Subcutaneous abdominal adipose tissue (tissue), 5 donors: ENCODE results near the gene TTLL3.
"Not testable (repeated sequence)": the region's sequence is repeated elsewhere in the genome, so short reads cannot be mapped to it uniquely, and the experiment has no call there.

Experiments used
- H3K27ac ChIP-seq: one replicate; pipeline ENCODE4 v1.7.0; 2013; ENCODE audit warnings: low read depth, mild to moderate bottlenecking, inconsistent platforms, low read length, moderate library complexity
- H3K27me3 ChIP-seq, 5 donors: one replicate each; pipeline ENCODE4 v1.7.0; 2013; ENCODE audit warnings: low read length in 5 of 5, inconsistent platforms in 1 of 5; ENCODE audit not compliant: control insufficient read depth in 5 of 5, insufficient read depth in 4 of 5
- H3K36me3 ChIP-seq, 5 donors: one replicate each; pipeline ENCODE4 v1.7.0; 2013; ENCODE audit warnings: low read length in 5 of 5; ENCODE audit not compliant: control insufficient read depth in 5 of 5, insufficient read depth in 5 of 5
- H3K4me1 ChIP-seq, 5 donors: one replicate each; pipeline ENCODE4 v1.7.0; 2013; ENCODE audit warnings: low read length in 5 of 5, mild to moderate bottlenecking in 3 of 5, moderate library complexity in 1 of 5; ENCODE audit not compliant: control insufficient read depth in 5 of 5, insufficient read depth in 5 of 5
- H3K4me3 ChIP-seq, 5 donors: one replicate each; pipeline ENCODE4 v1.7.0; 2013; ENCODE audit warnings: low read length in 5 of 5, low read depth in 1 of 5
- H3K9ac ChIP-seq, 5 donors: one replicate each; pipeline ENCODE4 v1.7.0; 2013; ENCODE audit warnings: low read length in 5 of 5, mild to moderate bottlenecking in 4 of 5, moderate library complexity in 3 of 5
- H3K9me3 ChIP-seq, 5 donors: one replicate each; pipeline ENCODE4 v1.7.0; 2013; ENCODE audit warnings: low read length in 5 of 5; ENCODE audit not compliant: control insufficient read depth in 5 of 5
- donor health status: healthy.
- donor health status: healthy.
- donor health status: healthy.
- donor health status: healthy.
- donor health status: healthy.

The TTLL3 gene

DNA sequence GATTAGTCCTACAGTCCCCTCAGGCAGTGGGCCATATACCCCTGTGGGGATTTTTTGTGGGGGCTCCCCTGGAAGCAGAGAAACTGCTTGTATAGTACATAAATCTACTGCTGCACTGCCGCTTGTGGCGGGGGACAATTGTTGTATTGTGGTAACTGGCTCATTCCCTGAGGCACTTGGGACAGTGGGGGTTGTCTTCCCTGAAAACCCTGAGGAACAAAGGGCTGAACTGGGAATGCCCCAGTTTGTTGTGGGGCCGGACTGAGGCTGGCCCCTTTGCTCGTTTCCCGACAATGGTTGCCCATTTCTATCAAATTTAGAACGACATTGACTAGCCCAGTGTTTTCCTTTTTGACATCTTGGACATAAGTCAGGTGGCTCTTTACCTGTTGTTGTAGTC lies 41.3 kb downstream of the TTLL3 start:
- H3K4me3 ChIP-seq = not testable (repeated sequence)

DNA sequence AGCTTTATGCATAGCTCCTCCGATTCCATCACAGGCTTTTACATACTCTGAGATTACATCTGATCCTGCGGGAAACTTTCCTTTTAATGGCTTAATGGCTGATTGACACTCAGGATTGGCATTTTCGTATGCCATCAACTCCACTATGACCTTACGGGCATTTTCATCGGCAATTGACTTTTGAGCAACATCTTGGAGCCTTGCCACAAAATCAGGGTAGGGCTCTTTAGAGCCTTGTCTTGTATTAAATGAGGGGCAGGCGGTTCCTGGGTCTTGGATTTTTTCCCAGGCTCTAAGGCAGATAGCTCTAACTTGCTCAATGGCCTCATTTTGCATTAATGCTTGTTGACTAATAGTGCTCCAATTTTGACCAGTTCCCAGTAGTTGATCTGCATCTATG lies 41.9 kb downstream of the TTLL3 start:
- H3K9me3 ChIP-seq, H3K4me3 ChIP-seq, H3K36me3 ChIP-seq, H3K27ac ChIP-seq, H3K9ac ChIP-seq, H3K27me3 ChIP-seq: not testable (repeated sequence)
- peaks cover 0 to 14% (median 2%) of the 10 kb centered on the region in 5 donors for H3K4me1 ChIP-seq

More for the DNA sequence above, 41.3 kb downstream of the TTLL3 start:
- H3K4me1 ChIP-seq = peaks cover 0 to 14% (median 2%) of the 10 kb centered on the region in 5 donors
- not testable (repeated sequence) for H3K9me3 ChIP-seq, H3K36me3 ChIP-seq, H3K9ac ChIP-seq, H3K27me3 ChIP-seq, H3K27ac ChIP-seq

DNA sequence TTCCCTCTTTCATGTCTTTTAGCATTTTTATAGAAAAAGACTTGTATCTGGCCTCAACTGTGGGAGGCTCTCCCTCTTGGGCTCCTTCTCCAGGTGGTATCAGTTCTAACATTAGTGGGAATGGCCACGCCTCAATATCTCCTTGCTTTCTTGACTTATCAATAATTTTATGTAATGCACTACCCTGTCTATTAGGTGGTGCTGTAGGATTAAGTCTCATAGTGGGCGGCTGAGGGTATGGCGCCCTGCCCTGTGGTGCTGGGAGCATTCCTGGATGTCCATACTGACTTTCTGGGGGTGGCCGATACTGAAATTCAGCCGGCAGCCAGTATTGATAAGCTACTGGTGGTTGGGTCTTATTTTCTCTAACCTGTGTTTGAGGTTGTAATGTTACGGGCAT lies 42.5 kb downstream of the TTLL3 start:
- H3K9me3 ChIP-seq = no peaks in the 10 kb centered on the region
- no peak overlapping the region for H3K27ac ChIP-seq
- no peaks in the 10 kb centered on the region for H3K36me3 ChIP-seq
- no peaks in the 10 kb centered on the region for H3K27me3 ChIP-seq
- H3K9ac ChIP-seq = no peak overlapping the region
- no peak overlapping the region for H3K4me3 ChIP-seq
- H3K4me1 ChIP-seq = peaks cover 0 to 14% (median 2%) of the 10 kb centered on the region in 5 donors

DNA sequence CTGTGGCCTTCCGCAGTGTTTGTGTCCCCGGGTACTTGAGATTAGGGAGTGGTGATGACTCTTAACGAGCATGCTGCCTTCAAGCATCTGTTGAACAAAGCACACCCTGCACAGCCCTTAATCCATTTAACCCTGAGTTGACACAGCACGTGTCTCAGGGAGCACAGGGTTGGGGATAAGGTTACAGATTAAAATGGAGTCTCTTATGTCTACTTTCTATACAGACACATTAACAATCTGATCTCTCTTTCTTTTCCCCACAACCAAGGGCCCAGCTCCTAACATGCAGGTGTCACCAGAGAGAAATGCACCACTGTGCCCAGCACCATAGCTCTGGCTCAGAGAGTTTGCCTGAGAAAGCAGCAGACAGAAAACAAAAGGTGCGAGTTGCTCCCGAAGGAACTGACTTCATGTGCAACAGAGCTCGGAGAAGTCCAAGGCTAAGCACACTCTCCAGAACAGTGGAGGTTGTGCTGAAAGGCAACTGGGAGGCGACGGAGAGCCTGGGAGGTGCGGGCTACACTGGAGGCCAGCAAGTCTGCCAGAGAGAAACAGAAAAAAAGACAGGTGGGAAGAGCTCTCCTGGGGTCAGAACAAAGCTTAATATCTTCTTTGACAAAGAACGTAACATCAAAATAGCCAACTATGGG lies 44.4 kb downstream of the TTLL3 start:
- not testable (repeated sequence) for H3K27me3 ChIP-seq, H3K9ac ChIP-seq
- peaks cover 0 to 18% (median 3%) of the 10 kb centered on the region in 5 donors for H3K4me1 ChIP-seq

DNA sequence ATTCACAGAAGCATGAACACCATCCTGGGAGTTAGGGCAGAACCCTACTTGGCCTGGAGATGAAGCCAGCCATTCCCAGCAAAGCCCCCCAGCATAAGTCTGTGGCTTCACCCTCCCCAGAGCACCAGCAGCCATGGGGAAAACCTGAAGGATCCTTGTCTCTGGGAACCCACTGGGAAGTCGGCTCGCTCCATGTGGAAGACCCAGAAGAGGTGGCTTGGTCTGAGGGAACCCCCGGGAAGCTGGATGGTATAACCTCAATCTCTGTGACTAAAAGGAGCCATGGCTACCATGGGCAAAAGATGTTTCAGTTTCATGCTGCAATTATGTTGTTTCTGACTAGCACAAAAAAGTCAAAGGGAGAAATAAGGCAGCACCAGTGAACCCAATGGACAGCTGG lies 45.5 kb downstream of the TTLL3 start:
- H3K9ac ChIP-seq = no peak overlapping the region
- no peak overlapping the region for H3K27ac ChIP-seq
- H3K36me3 ChIP-seq = no peaks in the 10 kb centered on the region
- no peaks in the 10 kb centered on the region for H3K9me3 ChIP-seq
- H3K4me1 ChIP-seq = peaks cover 0 to 18% (median 3%) of the 10 kb centered on the region in 5 donors
- H3K27me3 ChIP-seq = no peaks in the 10 kb centered on the region
- H3K4me3 ChIP-seq = no peak overlapping the region

More for the DNA sequence above, 44.4 kb downstream of the TTLL3 start:
- not testable (repeated sequence) for H3K36me3 ChIP-seq, H3K9me3 ChIP-seq, H3K27ac ChIP-seq, H3K4me3 ChIP-seq

DNA sequence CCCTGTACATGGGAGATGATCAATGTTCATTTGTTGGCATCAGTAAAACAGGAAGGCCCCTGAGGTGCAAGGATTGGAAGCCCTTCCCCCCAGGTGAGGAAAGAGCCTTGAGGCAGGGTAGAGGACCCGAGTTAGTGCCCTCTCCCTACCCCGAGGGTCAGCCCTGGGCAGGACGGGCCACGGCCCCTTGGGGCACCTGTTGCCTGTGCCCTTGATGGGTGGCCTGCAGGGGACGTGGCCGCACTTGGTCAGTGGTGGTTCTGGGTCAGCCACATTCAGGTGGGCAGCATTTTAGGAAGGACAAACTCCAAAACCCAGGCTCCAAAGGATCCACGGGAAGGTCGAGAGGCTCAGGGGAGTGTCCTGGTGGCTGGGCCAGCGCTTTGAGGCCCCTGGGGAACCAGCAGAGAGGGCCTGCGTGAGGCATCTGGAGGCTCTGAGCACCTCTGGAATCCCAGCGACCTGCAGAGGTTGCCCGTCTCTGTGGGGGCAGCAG lies 49.5 kb downstream of the TTLL3 start:
- Histone ChIP-seq H3K4me1 (peaks cover 0 to 44% (median 38%) of the 10 kb centered on the region in 5 donors), H3K36me3 (no peaks in the 10 kb centered on the region), H3K27me3 (no peaks in the 10 kb centered on the region), H3K4me3 (no peak overlapping the region), H3K9me3 (no peaks in the 10 kb centered on the region), H3K9ac (no peak overlapping the region), H3K27ac (no peak overlapping the region)

DNA sequence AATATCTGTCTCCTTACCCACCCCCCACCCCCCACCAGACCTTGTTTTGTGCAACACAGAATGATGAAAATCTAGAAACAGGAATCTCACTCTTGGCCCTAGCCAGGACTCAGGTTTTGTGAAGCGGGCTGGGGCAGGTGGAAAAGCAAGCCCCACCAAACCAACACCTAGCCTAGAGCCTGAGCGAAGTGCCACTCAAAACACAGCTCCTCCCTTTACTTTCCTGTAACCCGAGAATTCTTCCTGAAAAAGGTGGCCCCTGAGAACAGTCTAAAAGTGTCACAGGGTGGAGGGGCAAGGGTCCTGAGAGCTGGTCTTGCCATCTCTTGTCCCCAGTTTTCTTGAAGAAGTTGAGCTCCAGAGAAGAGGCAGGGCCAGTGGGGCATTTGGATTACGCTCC lies 51.1 kb downstream of the TTLL3 start:
- Histone ChIP-seq H3K27ac (peak overlapping the region; percentile 80), H3K9me3 (no peaks in the 10 kb centered on the region)

DNA sequence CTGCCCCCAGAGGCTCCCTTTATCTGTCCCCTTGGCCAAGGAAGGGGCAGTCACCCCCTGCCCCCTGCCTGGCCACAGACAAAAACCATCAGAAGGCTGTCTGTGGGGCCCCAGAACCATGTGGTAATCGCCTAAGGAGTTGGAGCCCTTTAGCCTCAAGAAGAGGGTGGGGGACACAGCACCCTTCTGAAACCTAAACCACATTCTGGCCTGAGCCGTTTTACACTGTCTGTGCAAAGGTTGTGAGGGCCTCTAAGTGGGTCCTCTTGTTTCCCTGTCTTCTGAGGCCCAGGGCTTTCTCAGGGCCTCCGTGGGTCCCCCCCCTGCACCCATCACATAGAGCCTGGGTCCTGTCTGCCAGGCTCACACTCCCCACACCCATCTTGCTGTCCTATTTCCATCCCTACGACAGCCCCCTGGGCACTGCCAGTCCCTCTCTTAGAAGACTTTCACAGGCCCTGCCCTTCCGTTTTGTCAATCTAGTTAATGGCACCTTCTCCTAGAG lies 51.6 kb downstream of the TTLL3 start:
- no peak overlapping the region for H3K4me3 ChIP-seq
- no peaks in the 10 kb centered on the region for H3K9me3 ChIP-seq
- H3K27me3 ChIP-seq = no peaks in the 10 kb centered on the region
- peaks cover 0 to 65% (median 50%) of the 10 kb centered on the region in 5 donors for H3K4me1 ChIP-seq
- H3K36me3 ChIP-seq = peaks cover 0 to 1% (median 0%) of the 10 kb centered on the region in 5 donors
- H3K9ac ChIP-seq = no peak overlapping the region
- H3K27ac ChIP-seq = peak overlapping the region; percentile 80

More for the DNA sequence above, 51.1 kb downstream of the TTLL3 start:
- no peak overlapping the region for H3K4me3 ChIP-seq
- no peak overlapping the region for H3K9ac ChIP-seq
- peaks cover 0 to 60% (median 46%) of the 10 kb centered on the region in 5 donors for H3K4me1 ChIP-seq
- no peaks in the 10 kb centered on the region for H3K27me3 ChIP-seq
- H3K36me3 ChIP-seq = no peaks in the 10 kb centered on the region

DNA sequence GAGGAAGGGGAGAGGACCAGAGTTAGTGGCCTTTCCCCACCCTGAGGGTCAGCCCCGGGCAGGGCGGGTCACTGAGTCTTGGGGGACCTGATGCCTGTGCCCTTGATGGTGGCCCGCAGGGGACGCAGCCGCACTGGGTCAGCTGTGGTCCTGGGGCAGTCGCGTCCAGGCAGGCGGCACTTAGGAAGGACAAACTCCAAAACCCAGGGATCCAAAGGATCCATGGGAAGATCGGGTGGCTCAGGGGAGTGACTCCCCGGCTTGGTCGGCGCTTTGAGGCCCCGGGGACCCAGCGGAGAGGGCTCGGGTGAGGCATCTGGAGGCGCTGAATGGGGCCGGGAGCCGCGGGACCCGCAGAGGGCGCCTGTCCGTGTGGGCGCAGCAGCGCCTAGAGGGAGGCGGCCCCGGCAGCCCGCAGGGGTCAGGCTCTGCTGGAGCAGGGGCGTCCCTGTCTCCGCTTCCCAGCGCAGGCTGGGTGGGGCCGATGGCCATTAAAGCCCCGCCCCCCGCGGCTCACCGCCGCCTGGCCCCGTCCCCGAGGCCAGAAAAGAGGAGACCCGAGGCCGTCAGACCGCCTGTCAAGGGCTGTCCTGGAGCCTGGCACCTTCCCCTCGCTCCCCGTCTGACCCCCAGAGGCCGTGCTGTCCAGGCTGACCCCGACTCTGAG lies 52.5 kb downstream of the TTLL3 start:
- Histone ChIP-seq H3K9me3 (no peaks in the 10 kb centered on the region), H3K9ac (peak overlapping the region in 4 of 5 donors; percentile 20 to 62 (median 57)), H3K27me3 (no peaks in the 10 kb centered on the region), H3K4me3 (peak overlapping the region in 4 of 5 donors; percentile 32 to 60 (median 46)), H3K36me3 (peaks cover 0 to 8% (median 2%) of the 10 kb centered on the region in 5 donors), H3K27ac (peak overlapping the region; percentile 80), H3K4me1 (peaks cover 0 to 74% (median 56%) of the 10 kb centered on the region in 5 donors)
